ENCODE data around the gene POFUT2.
A peak's percentile ranks its signal among the peaks of the same experiment; 100 is the strongest.

POFUT2 gene

GRCh38 chr21:45295576-45296365 lies 8.1 kb upstream of the POFUT2 start:
- DNase-seq, result no peak

- no peak for DNase-seq
Observed at GRCh38 chr21:45294509-45295291, 7.0 kb upstream of the POFUT2 start.

- DNase-seq, result no peak
Observed at GRCh38 chr21:45293726-45294401, 6.2 kb upstream of the POFUT2 start.

- DNase-seq, result no peak
Observed at GRCh38 chr21:45293220-45293725, 5.6 kb upstream of the POFUT2 start.

- peak; percentile 64 for DNase-seq
Observed at GRCh38 chr21:45292399-45293219, 4.9 kb upstream of the POFUT2 start.

- DNase-seq, result no peak
Observed at GRCh38 chr21:45291613-45292398, 4.1 kb upstream of the POFUT2 start.

- no peak for DNase-seq
Observed at GRCh38 chr21:45290948-45291612, 3.4 kb upstream of the POFUT2 start.

GRCh38 chr21:45289655-45290515 lies 2.2 kb upstream of the POFUT2 start:
- DNase-seq, result no peak

GRCh38 chr21:45289134-45289533 lies 1.4 kb upstream of the POFUT2 start:
- DNase-seq, result no peak

GRCh38 chr21:45288441-45288841 lies 746 bp upstream of the POFUT2 start:
- no peak for DNase-seq

- DNase-seq, result no peak
Observed at GRCh38 chr21:45286671-45287437, 841 bp downstream of the POFUT2 start.

GRCh38 chr21:45285266-45285931 lies 2.3 kb downstream of the POFUT2 start:
- no peak for DNase-seq

GRCh38 chr21:45284456-45284741 lies 3.3 kb downstream of the POFUT2 start:
- no peak for DNase-seq

- DNase-seq, result no peak
Observed at GRCh38 chr21:45283611-45284455, 3.9 kb downstream of the POFUT2 start.

GRCh38 chr21:45283035-45283610 lies 4.6 kb downstream of the POFUT2 start:
- no peak for DNase-seq

GRCh38 chr21:45282283-45283034 lies 5.2 kb downstream of the POFUT2 start:
- DNase-seq, result no peak

Data from NCI-H1436 (cell line).